ENCODE data around the gene RIMS1. TPM values are rescaled to one million over a fixed set of nuclear protein-coding genes. Genes with fewer than 3 reads are reported as not detected.

RIMS1 gene
- total RNA-seq, 1 donor from 2014 or later = 5.6 TPM

- no peak for TF ChIP-seq CTCF (IDR thresholded peaks at IDR 0.05; ENCODE audit: unreplicated experiment)
- peaks cover 9% of the 10 kb centered on the region for H3K4me1 Mint-ChIP-seq (ENCODE audit: low read depth)
- DNase-seq (ENCODE audit: low spot score, unreplicated experiment) = no peak
- H3K27ac Mint-ChIP-seq = no peak overlapping the region
- H3K36me3 Mint-ChIP-seq (ENCODE audit: insufficient read depth) = no peaks in the 10 kb centered on the region
- no peaks in the 10 kb centered on the region for H3K9me3 Mint-ChIP-seq (ENCODE audit: low read depth)
- H3K27me3 Mint-ChIP-seq = no peaks in the 10 kb centered on the region
- no peak overlapping the region for H3K4me3 Mint-ChIP-seq (ENCODE audit: low read depth)
These were observed 149.6 kb downstream of the RIMS1 start for GRCh38 chr6:72035966-72036365.

GRCh38 chr6:72037006-72037405 is 150.7 kb downstream of the RIMS1 start:
- DNase-seq (ENCODE audit: low spot score, unreplicated experiment) = no peak
- no peaks in the 10 kb centered on the region for H3K9me3 Mint-ChIP-seq (ENCODE audit: low read depth)
- peaks cover 9% of the 10 kb centered on the region for H3K4me1 Mint-ChIP-seq (ENCODE audit: low read depth)
- no peaks in the 10 kb centered on the region for H3K27me3 Mint-ChIP-seq
- no peaks in the 10 kb centered on the region for H3K36me3 Mint-ChIP-seq (ENCODE audit: insufficient read depth)
- TF ChIP-seq CTCF (IDR thresholded peaks at IDR 0.05; ENCODE audit: unreplicated experiment) = no peak
- H3K27ac Mint-ChIP-seq = no peak overlapping the region
- no peak overlapping the region for H3K4me3 Mint-ChIP-seq (ENCODE audit: low read depth)

GRCh38 chr6:72040111-72040510 is 153.8 kb downstream of the RIMS1 start:
- Mint-ChIP-seq H3K36me3 (ENCODE audit: insufficient read depth) (no peaks in the 10 kb centered on the region), H3K27ac (no peak overlapping the region), H3K27me3 (no peaks in the 10 kb centered on the region), H3K4me3 (ENCODE audit: low read depth) (no peak overlapping the region), H3K4me1 (ENCODE audit: low read depth) (peaks cover 9% of the 10 kb centered on the region), H3K9me3 (ENCODE audit: low read depth) (no peaks in the 10 kb centered on the region)
- TF ChIP-seq CTCF (IDR thresholded peaks at IDR 0.05; ENCODE audit: unreplicated experiment) = no peak
- DNase-seq (ENCODE audit: low spot score, unreplicated experiment) = no peak

- no peak for DNase-seq (ENCODE audit: low spot score, unreplicated experiment)
- no peaks in the 10 kb centered on the region for H3K36me3 Mint-ChIP-seq (ENCODE audit: insufficient read depth)
- no peaks in the 10 kb centered on the region for H3K27me3 Mint-ChIP-seq
- peak; percentile 20 for TF ChIP-seq CTCF (IDR thresholded peaks at IDR 0.05; ENCODE audit: unreplicated experiment)
- H3K4me3 Mint-ChIP-seq (ENCODE audit: low read depth) = no peak overlapping the region
- no peaks in the 10 kb centered on the region for H3K9me3 Mint-ChIP-seq (ENCODE audit: low read depth)
- peaks cover 10% of the 10 kb centered on the region for H3K4me1 Mint-ChIP-seq (ENCODE audit: low read depth)
- no peak overlapping the region for H3K27ac Mint-ChIP-seq
These were observed 155.7 kb downstream of the RIMS1 start for GRCh38 chr6:72042088-72042487.

GRCh38 chr6:72048080-72048479 is 161.7 kb downstream of the RIMS1 start:
- H3K9me3 Mint-ChIP-seq (ENCODE audit: low read depth) = no peaks in the 10 kb centered on the region

More at GRCh38 chr6:72048080-72048479, 161.7 kb downstream of the RIMS1 start:
- no peak for DNase-seq (ENCODE audit: low spot score, unreplicated experiment)
- H3K27ac Mint-ChIP-seq = no peak overlapping the region
- no peak for TF ChIP-seq CTCF (IDR thresholded peaks at IDR 0.05; ENCODE audit: unreplicated experiment)
- no peaks in the 10 kb centered on the region for H3K27me3 Mint-ChIP-seq
- no peak overlapping the region for H3K4me3 Mint-ChIP-seq (ENCODE audit: low read depth)
- H3K36me3 Mint-ChIP-seq (ENCODE audit: insufficient read depth) = no peaks in the 10 kb centered on the region
- H3K4me1 Mint-ChIP-seq (ENCODE audit: low read depth) = peaks cover 5% of the 10 kb centered on the region
